ENCODE measurements around the gene PHLPP1. TPM values are rescaled to one million over a fixed set of nuclear protein-coding genes. Genes with fewer than 3 reads are reported as not detected.
A peak's percentile ranks its signal among the peaks of the same experiment; 100 is the strongest.

Gene PHLPP1
- total and polyA plus RNA-seq, 8 donors: 2.1 to 77.0 (median 12.5) TPM

- no peak for TF ChIP-seq CTCF (IDR thresholded peaks at IDR 0.05)
- TF ChIP-seq POLR2AphosphoS5 (IDR thresholded peaks at IDR 0.05): no peak
- no peak for TF ChIP-seq POLR2A (IDR thresholded peaks at IDR 0.05)
- no peak for TF ChIP-seq EP300 (IDR thresholded peaks at IDR 0.05)
- Histone ChIP-seq H3K27me3 (no peaks in the 10 kb centered on the region), H3K4me1 (peaks cover under 1 to 42% (median 25%) of the 10 kb centered on the region in 4 donors), H3K36me3 (no peaks in the 10 kb centered on the region), H3K4me3 (no peak overlapping the region), H3K9me3 (no peaks in the 10 kb centered on the region), H3K27ac (no peak overlapping the region)
- no peak for DNase-seq
- WGBS, 5 donors: 86 to 93% (median 92%) methylated on average over 6 of the region's 6 CpGs
- intact Hi-C loops (cut with DNase I; ENCODE audit: low total_unique reads): no loop called here
Observed at GRCh38 chr18:62749389-62749788, 34.0 kb downstream of the PHLPP1 start.

- Histone ChIP-seq H3K9me3 (no peaks in the 10 kb centered on the region), H3K4me1 (peaks cover 0 to 26% (median 14%) of the 10 kb centered on the region in 4 donors), H3K27ac (peak overlapping the region in 1 of 5 donors; percentile 28), H3K4me3 (no peak overlapping the region), H3K27me3 (no peaks in the 10 kb centered on the region), H3K36me3 (no peaks in the 10 kb centered on the region)
- intact Hi-C loops (cut with DNase I; ENCODE audit: low total_unique reads): no loop called here
- 30 to 55% (median 36%) methylated on average over 3 of the region's 3 CpGs for WGBS, 5 donors
- TF ChIP-seq EP300 (IDR thresholded peaks at IDR 0.05) (no peak), CTCF (IDR thresholded peaks at IDR 0.05) (no peak), POLR2A (IDR thresholded peaks at IDR 0.05) (no peak), POLR2AphosphoS5 (IDR thresholded peaks at IDR 0.05) (no peak)
- peak in 1 of 2 donors; percentile 61 for DNase-seq
Observed at GRCh38 chr18:62751341-62751821, 36.0 kb downstream of the PHLPP1 start.

DNA sequence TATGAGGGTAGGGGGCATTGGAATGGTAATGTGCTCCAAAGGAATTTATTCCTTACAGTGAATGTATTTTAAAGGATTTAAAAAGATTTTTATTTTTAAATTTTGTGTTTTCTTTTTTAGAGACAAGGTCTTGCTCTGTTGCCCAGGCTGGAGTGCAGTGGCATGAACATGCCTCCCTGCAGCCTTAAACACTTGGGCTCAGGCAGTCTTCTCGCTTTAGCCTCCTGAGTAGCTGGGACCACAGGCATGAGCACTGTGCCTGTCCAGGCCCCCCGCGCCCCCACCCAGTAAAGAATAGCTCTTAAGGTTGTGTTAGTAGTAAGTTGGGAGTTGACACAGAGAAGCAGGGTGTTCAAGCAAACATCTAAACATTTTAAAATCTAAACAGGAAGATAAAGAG is 36.6 kb downstream of the PHLPP1 start:
- no peaks in the 10 kb centered on the region for H3K36me3 ChIP-seq
- H3K27me3 ChIP-seq: no peaks in the 10 kb centered on the region
- no peak for DNase-seq
- no peak overlapping the region for H3K4me3 ChIP-seq
- intact Hi-C loops (cut with DNase I; ENCODE audit: low total_unique reads): no loop called here
- TF ChIP-seq POLR2A (IDR thresholded peaks at IDR 0.05): no peak
- no peak for TF ChIP-seq POLR2AphosphoS5 (IDR thresholded peaks at IDR 0.05)
- TF ChIP-seq CTCF (IDR thresholded peaks at IDR 0.05): no peak
- H3K27ac ChIP-seq: peak overlapping the region in 1 of 5 donors; percentile 28
- peaks cover 0 to 28% (median 14%) of the 10 kb centered on the region in 4 donors for H3K4me1 ChIP-seq
- 79 to 81% (median 79%) methylated on average over 3 of the region's 3 CpGs for WGBS, 5 donors
- no peaks in the 10 kb centered on the region for H3K9me3 ChIP-seq

GRCh38 chr18:62754026-62754425 is 38.7 kb downstream of the PHLPP1 start:
- intact Hi-C loops (cut with DNase I; ENCODE audit: low total_unique reads): no loop called here
- Histone ChIP-seq H3K4me3 (no peak overlapping the region), H3K4me1 (peaks cover 0 to 38% (median 21%) of the 10 kb centered on the region in 4 donors), H3K9me3 (no peaks in the 10 kb centered on the region), H3K27me3 (no peaks in the 10 kb centered on the region), H3K36me3 (no peaks in the 10 kb centered on the region), H3K27ac (no peak overlapping the region)
- DNase-seq: no peak
- TF ChIP-seq POLR2AphosphoS5 (IDR thresholded peaks at IDR 0.05): no peak
- TF ChIP-seq POLR2A (IDR thresholded peaks at IDR 0.05): no peak
- TF ChIP-seq EP300 (IDR thresholded peaks at IDR 0.05): no peak
- TF ChIP-seq CTCF (IDR thresholded peaks at IDR 0.05): no peak

All from stomach (tissue), 9 donors.